Parathyroid adenoma (tissue), 2 donors: Measurements from ENCODE around the gene STXBP5.

Experiments
- H2AFZ ChIP-seq: fragments of 300-600 bp; sonication (generic); one replicate; pipeline ENCODE4 v1.7.0; 2017; ENCODE audit warnings: antibody characterized with exemption, mild to moderate bottlenecking
- H3K27ac ChIP-seq: fragments of 300-600 bp; sonication (generic); one replicate; pipeline ENCODE4 v1.7.0; 2017
- H3K27me3 ChIP-seq: fragments of 300-600 bp; sonication (generic); one replicate; pipeline ENCODE4 v1.7.0; 2017; ENCODE audit warnings: low read length; ENCODE audit not compliant: control insufficient read depth, insufficient read depth
- H3K36me3 ChIP-seq: fragments of 300-600 bp; sonication (generic); one replicate; pipeline ENCODE4 v1.7.0; 2017; ENCODE audit warnings: low read length; ENCODE audit not compliant: control insufficient read depth, insufficient read depth
- H3K4me1 ChIP-seq: fragments of 300-600 bp; sonication (generic); one replicate; pipeline ENCODE4 v1.7.0; 2017; ENCODE audit warnings: control low read depth
- H3K4me2 ChIP-seq: fragments of 300-600 bp; sonication (generic); one replicate; pipeline ENCODE4 v1.7.0; 2017; ENCODE audit warnings: low read length
- H3K4me3 ChIP-seq: fragments of 300-600 bp; sonication (generic); one replicate; pipeline ENCODE4 v1.7.0; 2017; ENCODE audit warnings: low read depth, low read length
- H3K79me2 ChIP-seq: fragments of 300-600 bp; sonication (generic); one replicate; pipeline ENCODE4 v1.7.0; 2017; ENCODE audit warnings: control low read depth
- H3K9ac ChIP-seq: fragments of 300-600 bp; sonication (generic); one replicate; pipeline ENCODE4 v1.7.0; 2017; ENCODE audit warnings: mild to moderate bottlenecking
- H3K9me3 ChIP-seq: fragments of 300-600 bp; sonication (generic); one replicate; pipeline ENCODE4 v1.7.0; 2017; ENCODE audit warnings: low read length; ENCODE audit not compliant: control insufficient read depth
- TF ChIP-seq, protein P1 (sequence below): fragments of 300-600 bp; sonication (generic); IDR thresholded peaks from one replicate; pipeline ENCODE4 v1.7.0; 2017; ENCODE audit warnings: antibody characterized with exemption, mild to moderate bottlenecking
- donor health status: primary hyperparathyroidism.

STXBP5 gene

DNA sequence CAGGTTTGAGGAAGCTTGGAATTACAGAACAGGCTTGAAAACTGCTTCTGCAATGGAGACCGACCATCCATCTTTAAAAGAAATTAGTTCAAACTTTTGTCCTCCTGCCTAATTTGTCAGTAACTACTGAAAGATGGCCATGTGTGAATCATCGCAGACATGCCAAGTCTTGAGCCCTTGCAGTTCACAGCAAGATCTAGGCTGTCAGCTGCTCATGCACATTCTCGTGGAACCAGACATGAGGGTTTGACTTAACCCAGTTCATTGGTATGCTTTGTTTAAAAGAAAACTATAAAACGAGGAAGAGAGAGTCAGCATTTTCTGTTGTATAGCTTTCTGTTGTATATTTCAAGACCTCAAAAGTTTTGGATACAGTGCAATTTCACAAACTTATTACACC is 230.3 kb downstream of the STXBP5 start:
- Histone ChIP-seq H3K79me2 (no peaks in the 10 kb centered on the region), H2AFZ (no peak overlapping the region), H3K4me2 (no peak overlapping the region), H3K4me1 (no peaks in the 10 kb centered on the region), H3K9ac (no peak overlapping the region), H3K27ac (no peak overlapping the region), H3K36me3 (no peaks in the 10 kb centered on the region), H3K27me3 (no peaks in the 10 kb centered on the region), H3K9me3 (no peaks in the 10 kb centered on the region), H3K4me3 (no peak overlapping the region)
- TF ChIP-seq, protein P1, sequence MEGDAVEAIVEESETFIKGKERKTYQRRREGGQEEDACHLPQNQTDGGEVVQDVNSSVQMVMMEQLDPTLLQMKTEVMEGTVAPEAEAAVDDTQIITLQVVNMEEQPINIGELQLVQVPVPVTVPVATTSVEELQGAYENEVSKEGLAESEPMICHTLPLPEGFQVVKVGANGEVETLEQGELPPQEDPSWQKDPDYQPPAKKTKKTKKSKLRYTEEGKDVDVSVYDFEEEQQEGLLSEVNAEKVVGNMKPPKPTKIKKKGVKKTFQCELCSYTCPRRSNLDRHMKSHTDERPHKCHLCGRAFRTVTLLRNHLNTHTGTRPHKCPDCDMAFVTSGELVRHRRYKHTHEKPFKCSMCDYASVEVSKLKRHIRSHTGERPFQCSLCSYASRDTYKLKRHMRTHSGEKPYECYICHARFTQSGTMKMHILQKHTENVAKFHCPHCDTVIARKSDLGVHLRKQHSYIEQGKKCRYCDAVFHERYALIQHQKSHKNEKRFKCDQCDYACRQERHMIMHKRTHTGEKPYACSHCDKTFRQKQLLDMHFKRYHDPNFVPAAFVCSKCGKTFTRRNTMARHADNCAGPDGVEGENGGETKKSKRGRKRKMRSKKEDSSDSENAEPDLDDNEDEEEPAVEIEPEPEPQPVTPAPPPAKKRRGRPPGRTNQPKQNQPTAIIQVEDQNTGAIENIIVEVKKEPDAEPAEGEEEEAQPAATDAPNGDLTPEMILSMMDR, result no peak

- TF ChIP-seq, protein P1, result no peak
- no peaks in the 10 kb centered on the region for H3K79me2 ChIP-seq
- H3K36me3 ChIP-seq, result no peaks in the 10 kb centered on the region
- no peak overlapping the region for H3K4me2 ChIP-seq
- H3K9me3 ChIP-seq, result no peaks in the 10 kb centered on the region
- H2AFZ ChIP-seq, result no peak overlapping the region
- H3K4me1 ChIP-seq, result no peaks in the 10 kb centered on the region
- no peak overlapping the region for H3K4me3 ChIP-seq
- H3K9ac ChIP-seq, result no peak overlapping the region
- H3K27ac ChIP-seq, result no peak overlapping the region
- no peaks in the 10 kb centered on the region for H3K27me3 ChIP-seq
These were observed 233.4 kb downstream of the STXBP5 start for GRCh38 chr6:147437615-147438014.

DNA sequence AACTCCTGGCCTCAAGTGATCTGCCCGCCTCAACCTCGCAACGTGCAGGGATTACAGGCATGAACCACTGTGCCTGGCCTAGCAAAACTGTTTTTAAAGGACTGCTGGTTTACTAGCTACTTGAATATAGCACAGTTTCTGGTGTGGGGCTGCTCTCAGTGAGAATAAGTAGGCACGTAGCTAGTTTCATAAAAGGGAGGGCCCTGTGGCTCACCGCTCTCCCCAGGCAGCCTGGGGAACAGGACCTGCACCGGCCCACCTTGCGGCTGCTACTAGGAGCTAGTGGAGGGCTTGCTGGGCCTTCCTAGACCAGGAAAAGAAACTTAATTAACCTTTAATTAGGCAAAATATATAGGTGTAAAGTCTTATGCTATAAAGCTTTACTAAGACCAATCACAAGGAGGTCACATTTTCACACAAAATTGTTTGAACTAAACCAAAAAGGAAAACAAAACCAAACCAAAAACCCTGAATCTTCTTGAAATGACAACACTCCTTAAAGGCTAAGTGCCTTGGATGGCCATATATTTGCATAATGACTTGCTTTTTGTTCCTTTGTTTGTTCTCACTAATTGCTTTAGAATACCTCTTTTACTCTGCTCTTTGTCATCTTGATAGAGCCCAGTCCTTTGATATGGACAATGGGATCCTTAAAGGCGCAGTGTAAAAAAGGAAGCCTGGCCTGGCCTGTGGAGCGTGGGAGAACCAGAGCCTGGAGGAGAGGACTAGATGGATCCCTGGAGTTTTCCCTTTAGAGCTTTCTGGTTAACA is 234.7 kb downstream of the STXBP5 start:
- H3K79me2 ChIP-seq, result no peaks in the 10 kb centered on the region
- TF ChIP-seq, protein P1, result no peak

More for the DNA sequence above, 234.7 kb downstream of the STXBP5 start:
- H3K27ac ChIP-seq, result no peak overlapping the region
- no peaks in the 10 kb centered on the region for H3K36me3 ChIP-seq
- no peak overlapping the region for H3K4me3 ChIP-seq
- no peak overlapping the region for H2AFZ ChIP-seq
- H3K9ac ChIP-seq, result no peak overlapping the region
- no peaks in the 10 kb centered on the region for H3K4me1 ChIP-seq
- no peak overlapping the region for H3K4me2 ChIP-seq
- H3K9me3 ChIP-seq, result no peaks in the 10 kb centered on the region
- H3K27me3 ChIP-seq, result no peaks in the 10 kb centered on the region
